ENCODE data around the gene CCDC50.

The CCDC50 gene

DNA sequence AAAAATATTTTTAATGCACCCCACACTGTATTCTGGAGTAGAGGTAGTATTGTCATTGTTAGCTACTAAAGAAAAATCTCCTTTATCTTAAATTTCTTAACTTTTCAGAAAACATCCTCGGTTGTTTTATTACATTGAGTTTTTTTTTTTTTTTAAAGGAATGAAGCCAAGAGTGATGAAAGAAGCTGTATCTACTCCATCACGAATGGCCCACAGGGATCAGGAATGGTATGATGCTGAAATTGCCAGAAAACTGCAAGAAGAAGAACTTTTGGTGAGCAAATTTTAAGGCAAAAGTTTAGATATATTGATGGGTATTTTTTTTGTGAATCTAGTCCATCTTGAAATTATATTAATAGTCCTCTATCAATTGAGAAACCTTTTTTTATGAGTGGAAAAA is 50.8 kb downstream of the CCDC50 start:
- no peak for DNase-seq

DNA sequence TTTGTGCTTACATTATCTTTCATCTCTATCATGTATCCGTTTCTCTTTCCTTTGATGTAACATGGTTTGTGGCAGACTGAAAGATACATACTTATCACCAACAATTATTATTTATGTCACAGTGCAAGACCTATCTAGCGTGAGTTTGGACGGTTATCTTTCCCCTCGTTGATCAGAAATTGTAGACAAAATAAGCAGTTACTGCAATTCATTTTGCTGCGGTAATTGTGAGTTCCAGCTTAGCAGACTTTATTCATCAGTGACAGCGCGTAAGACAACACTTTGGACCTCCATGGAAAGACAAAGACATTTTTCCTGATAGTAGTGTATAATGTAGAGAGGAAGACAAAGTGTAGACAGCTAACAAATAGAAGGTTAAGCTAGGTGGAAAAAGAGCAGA is 52.1 kb downstream of the CCDC50 start:
- DNase-seq, result no peak

DNA sequence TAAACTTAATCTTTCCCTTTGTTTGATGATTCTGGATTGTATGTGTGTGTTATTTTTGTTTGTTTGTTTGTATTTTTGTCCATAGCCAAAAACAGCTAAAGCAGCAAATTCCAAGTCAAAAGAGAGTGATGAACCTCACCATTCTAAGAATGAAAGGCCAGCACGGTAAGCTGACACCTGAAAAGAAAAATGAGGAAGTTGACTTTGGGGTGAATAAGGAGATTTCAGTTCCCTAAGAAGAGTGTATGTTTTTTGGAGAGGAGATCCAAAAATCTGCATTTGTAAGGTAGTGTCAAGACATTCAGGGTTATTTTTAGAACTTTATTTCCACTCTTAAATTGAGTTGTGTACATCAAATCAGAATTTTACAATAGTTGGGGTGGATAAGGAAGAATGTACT is 53.5 kb downstream of the CCDC50 start:
- no peak for DNase-seq

DNA sequence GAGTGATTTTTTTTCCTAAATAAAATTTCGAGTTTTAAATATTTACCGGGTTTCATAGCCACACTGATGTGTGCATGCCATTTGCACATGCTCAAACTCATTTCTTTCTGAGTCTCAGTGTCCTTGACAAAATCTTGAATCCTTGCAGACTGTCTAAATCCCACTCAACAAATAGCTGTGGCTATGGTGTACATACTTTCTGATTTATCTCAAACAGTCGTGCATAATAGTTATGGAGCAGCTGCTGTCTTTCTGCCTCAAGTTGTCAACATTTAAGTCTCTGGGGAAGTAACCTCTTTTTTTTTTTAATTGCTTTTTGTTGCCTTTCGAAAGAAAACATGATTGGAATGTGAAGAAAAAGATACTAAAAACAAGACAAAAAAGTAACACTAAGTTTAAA is 53.9 kb downstream of the CCDC50 start:
- no peak for DNase-seq

DNA sequence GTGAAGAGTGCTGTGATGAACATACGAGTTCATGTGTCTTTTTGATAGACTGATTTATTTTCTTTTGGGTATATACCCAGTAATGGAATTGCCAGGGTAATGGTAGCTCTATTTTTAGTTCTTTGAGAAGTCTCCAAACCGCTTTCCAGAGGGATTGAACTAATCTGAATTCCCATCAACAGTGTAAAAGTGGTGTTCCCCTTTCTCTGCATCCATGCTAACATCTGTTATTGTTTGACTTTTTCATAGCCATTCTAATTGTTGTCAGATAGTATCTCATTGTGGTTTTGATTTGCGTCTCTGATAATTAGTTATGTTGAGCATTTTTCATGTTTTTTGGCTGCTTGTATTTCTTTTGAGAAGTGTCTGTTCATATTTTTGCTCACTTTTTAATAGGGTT is 55.9 kb downstream of the CCDC50 start:
- no peak for DNase-seq

DNA sequence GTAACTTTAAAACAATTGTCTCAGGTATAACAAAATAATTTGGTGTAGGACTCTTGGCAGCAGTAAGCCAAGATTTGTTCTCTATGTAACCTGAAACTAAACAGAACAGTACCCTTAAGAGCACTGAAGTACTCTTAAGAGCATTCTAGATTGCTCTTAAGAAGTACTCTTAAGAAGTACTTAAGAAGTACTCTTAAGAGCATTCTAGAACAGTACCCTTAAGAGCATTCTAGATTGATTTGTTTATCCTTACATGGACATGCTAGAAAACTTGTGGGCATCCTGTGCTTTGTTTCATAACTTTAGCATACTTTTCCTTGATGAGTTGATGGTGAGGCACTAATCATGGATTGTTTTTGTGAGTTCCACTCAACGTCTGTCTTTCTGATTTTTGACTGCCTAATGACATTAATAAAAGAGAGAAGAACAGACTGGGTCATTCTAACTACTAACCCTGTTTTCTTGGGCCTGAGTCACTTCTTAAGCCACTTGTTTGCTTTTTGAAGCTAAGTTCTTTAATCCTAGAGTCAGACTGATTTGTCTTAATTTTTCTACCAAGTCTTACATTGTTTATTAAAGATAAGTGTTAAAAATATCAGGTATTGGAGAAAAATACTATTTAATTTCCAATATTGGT is 58.4 kb downstream of the CCDC50 start:
- DNase-seq, result no peak

DNA sequence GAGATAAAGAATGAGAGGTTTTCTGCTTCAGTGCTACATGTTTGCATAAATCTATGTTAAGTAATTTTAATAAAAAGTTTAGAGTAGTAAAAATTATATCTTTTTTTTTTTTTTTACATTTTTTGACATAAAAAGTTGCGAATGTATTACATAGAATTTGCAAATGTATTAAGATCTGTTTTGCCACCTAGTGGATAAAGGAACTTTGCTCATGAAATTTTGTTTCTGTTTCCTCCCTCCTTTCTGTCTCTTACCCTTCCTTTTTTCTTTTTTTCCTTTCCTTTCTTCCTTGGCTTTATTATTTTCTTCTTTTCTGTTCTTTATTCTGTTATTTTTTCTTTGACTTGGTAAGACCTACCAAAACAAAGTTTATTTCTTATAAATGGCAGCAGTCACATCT is 59.6 kb downstream of the CCDC50 start:
- no peak for DNase-seq

DNA sequence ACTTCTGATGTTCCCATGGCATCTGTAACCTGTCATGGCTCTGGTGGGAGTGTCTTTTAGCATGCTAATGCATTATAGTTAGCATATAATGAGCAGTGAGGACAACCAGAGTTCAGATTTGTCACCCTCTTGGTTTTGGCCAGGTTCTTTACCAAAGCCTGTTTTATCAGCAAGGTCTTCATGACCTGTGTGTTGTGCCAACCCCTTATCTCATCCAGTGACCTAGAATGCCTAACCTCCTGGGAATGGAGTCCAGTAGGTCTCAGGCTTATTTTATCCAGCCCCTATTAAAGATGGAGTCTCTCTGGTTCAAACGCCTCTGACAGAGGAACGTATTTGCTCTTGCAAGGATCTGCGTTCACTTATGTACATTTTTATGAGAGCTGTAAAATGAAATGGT is 61.4 kb downstream of the CCDC50 start:
- no peak for DNase-seq

DNA sequence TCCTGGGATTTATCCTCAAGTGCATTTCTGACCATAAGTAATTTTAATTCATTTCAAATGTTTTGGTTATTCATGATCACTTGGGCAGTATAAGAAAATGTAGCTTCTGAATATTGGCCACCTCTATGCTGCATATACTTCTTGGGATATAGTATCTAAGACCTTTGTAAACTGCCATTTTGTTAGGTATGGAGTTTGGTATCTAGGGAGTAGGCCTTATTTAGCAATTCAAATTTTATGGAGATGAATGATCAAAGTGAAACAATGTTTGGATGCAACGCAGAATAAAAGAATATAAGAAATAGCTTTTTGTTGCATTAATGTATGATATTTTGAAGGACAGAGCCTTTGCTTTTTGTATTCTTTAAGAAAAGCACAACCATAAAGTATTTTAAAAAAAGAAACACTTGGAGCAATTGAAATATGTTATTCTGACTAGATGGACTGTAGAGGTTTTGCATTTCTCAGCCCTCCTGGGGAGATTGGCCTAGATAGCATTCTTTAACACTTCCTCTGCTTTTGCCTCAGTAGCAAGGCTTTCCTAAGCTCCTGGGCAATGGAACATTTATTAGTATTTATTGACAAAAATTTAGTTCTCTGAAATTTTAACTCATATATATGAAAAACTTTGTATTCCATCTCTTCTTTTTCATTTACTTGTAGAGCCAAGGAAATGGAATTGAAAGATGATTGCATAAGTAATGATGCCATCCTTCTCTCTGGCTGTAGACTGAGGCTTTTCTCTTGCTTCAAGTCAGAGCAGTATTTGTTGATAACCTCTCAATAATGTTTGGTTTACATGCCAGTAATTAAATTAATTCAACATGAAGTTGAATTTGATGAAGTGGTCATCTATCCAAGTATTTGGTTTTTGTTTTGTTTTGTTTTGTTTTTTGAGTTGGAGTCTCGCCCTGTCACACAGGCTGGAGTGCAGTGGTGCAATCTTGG is 62.9 kb downstream of the CCDC50 start:
- no peak for DNase-seq

DNA sequence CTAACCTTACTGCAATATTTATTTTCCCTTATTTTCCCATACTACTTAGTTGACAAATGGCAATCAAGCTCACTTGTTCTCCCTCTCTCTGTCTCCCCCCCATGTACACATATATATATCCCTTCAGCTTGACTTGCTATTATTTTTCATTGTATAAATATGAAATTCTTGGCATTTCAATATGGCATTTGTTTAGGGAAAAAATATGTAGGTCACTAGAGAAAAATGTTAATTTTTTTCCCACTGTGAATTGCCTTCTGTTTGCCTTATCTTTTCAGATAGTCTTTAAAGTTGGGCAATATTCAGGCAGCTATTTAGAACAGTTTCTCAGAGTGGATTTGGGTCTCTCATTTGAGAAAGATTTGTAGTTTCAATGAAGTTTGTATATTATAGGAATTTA is 64.0 kb downstream of the CCDC50 start:
- no peak for DNase-seq

DNA sequence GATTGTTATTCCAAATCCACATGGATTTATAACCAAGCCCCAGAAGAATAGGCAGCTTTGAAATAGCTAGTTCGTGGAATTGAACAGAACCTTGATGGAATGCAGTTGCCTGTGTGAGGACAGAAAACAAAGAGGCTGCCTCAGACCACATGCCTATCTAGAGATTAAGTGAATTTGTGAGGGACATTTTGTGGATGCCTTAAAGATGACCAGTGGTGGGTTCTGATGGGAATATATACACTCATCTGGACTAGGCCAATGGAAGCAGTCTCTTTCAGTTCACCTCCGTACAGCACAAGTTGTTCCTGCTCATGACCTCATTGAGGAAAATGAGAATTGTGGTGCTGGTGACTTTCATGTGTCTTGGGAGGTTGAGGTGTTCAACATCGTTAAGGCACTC is 68.6 kb downstream of the CCDC50 start:
- DNase-seq, result no peak

DNA sequence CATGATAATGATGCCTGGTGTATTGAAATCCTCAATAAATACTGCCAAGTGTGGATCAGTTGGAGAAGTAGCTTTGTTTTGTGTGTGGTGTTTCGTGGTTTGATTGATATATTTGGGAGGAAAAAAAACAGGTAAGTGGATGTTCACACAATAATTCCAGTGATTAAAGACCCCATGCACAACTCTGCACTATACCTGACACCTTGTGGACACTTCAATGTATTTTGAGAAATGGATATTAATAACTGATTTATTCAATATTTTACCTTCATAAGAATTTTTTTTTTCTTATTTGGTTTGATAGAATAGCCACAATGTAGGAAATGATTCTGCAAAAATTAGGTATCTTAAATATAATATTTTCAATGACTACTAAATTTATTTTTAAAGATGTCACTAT is 69.4 kb downstream of the CCDC50 start:
- DNase-seq, result no peak

DNA sequence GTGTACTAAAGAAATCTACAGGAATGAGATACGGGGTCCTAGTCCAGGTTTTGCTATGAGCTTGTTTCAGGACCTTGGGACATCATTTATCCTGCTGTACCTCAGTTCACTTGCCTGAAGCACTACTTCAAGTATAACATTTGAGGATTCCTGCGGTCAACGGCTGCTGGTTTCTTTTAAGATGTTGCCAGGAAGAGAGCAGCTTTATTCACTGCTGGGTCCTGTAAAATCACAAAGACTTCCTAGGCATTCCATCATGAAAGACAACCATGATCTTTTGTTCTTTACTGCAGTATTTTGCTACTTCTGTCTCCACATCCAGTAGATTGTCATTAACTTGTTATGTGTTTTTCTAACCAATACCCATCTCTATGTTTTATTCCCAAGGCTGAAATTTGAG is 70.7 kb downstream of the CCDC50 start:
- no peak for DNase-seq

DNA sequence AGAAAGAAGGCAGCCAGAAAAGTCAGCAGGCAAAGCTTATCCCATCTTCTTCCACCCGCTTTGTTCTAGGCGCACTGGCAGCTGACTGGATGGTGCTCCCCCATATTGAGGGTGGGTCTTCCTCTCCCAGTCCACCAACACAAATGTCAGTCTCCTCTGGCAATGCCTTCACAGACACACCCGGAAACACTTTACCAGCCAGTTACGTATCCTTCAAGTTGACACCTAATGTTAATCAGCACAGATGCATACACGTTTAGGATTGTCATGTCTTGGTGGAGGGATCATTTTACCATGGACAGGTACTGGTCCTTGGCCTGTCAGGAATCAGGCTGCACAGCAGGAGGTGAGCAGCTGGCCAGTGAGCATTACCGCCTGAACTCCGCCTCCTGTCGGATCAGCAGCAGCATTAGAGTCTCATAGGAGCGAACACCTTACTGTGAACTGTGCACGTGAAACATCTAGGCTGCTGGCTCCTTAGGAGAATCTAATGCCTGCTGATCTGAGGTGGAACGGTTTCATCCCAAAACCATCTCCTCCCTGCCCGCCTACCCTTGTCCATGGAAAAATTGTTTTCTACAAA is 72.7 kb downstream of the CCDC50 start:
- DNase-seq, result no peak

DNA sequence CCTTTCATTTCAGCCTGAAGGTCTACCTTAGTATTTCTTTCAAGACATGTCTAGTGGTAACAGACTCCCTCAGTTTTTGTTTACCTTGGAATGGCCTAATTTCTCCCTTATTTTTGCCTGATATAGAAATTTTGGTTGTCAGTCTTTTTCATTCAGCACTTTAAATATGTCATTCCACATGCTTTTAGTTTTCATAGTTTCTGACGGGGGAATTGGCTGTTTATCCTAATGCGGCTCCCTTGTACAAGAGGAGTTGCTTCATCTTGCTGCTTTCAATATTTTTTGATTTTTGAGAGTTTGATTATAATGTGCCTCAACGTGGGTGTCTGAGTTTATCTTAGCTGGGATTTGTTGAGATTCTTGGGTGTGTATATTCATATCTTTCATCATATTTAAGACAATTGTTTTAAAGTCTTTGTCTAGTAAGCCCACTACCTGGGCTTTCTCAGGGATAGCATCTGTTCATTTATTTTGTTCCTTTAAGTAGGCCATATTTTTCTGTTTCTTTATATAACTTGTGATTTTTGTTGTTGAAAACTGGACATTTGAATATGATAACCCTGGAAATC is 80.7 kb downstream of the CCDC50 start:
- DNase-seq, result no peak

DNA sequence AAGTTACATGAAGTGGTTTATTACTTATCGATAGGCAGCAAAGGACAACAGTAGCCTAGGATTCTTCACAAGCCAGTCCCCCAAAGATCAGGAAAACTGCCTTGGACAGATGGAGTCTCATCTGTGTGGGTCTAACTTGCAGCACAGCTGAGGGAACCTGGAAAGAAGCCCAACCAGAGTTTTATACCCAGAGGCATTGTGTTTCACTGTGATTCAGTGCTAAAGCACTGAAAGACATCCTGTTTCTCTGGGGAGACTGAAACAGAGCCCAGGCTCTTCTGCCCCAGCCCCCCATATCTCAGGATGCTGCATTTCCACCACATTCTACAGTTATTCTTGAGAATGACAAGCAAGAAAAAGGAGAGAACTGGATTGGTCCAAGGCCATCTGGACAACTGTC is 83.6 kb downstream of the CCDC50 start:
- DNase-seq, result no peak

DNA sequence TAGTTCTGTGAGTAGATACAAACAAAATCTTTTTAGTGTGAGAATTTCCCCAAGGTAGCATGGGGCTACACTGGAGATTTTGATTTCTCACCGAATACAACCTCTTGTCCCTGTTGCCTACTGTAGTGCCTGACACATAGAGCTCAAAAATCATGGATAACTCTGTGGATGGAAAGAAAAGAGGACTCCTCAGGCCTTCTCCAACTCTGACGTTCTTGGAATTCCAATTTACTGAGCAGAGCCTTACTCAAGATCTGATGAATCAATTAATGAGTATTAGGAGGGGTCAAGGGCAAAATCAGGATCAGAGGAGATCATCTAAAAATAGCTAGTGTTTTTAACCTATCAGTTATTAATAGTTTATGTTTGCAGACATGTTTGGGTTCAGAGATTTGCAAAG is 85.1 kb downstream of the CCDC50 start:
- no peak for DNase-seq

DNA sequence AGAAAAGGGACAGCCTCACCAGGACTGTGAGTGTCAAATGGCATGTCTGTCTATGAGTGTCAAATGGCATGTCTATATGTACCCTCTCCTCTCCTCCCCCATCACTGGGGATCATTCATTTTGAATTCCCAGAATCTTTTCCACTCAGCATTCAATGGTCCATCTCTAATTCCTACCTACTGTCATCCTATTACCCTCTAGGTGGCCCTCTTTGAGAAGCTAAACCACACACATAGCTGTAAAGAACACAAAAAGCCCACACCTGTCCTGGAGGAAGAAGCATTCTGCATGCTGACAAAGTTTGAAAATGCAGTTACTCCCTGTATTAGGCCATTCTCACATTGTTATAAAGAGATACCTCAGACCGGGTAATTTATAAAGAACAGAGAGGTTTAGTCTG is 85.5 kb downstream of the CCDC50 start:
- DNase-seq, result no peak

DNA sequence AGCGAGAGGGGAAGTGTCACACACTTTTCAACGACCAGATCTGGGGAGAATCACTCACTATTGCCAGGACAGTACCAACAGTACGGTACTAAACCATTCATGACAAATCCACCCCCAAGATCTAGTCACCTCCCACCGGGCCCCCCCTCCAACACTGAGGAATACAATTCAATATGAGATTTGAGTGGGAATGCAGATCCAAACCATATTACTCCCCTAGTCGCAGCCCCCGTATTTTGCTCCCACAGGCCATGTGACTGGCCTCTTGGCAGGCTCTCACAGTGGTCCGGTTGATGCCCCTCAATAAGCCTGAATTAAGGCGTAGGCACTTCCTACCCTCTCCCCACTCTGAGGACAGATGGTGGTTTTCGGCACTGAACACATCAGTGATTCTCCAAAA is 86.4 kb downstream of the CCDC50 start:
- no peak for DNase-seq

DNA sequence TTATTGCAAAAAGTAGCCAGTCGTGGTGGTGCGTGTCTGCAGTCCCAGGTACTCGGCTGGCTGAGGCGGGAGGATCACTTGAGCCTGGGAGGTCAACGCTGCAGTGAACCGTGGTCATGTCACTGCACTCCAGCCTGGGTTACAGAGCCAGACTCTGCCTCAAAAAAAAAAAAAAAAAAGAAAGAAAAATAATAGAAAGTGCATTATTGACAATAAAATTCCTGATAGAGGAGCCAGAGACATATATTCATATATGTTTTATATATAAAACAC is 88.2 kb downstream of the CCDC50 start:
- DNase-seq, result no peak

DNA sequence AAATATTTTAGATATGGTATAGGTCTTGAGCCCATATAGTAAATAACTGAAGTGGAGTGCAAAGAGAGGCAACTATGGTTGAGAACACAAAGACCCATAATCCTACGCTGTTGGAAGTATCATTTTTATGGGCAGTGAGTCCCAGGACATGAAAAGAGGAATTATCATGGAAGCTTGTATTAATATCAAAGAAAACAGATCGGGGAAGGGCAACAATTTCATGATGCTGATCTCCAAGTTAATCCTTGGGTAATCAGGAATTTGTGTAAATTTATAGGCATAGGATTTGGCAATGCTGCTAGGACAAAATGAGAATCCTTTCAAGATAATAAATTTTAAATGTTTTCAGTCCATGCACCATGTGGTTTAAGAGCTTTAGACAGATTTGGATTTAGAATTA is 91.6 kb downstream of the CCDC50 start:
- DNase-seq, result no peak

DNA sequence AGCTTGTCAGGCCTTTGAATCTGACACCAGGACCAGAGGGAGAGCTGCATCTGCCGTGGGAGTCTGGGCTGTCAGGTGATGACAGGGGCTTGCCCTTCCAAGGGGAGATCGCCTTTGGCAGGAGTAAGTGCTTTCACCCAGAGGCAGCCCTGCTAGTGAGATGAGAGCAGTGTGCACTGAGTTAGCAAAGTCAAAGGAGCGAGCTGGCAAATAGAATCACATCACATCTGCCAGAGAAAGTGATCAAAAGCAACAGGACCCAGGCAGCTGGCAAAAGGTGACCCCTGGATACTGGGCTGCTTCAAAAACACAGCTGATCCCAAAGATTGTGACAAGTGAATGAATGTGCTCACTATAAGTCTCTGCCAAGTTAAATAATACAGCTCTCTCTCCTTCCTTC is 95.7 kb downstream of the CCDC50 start:
- no peak for DNase-seq

DNA sequence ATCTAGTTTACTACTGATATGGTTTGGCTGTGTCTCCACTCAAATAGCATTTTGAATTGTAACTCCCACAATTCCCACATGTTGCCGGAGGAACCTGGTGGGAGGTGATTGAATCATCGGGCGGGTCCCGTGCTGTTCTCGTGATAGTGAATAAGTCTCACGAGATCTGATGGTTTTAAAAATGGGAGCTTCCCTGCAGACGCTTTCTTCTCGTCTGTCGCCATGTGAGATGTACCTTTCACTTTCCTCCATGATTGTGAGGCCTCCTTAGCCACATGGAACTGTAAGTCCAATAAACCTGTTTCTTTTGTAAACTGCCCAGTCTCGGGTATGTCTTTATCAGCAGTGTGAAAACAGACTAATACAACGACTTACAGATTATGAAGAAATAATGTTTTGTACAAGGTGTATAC is 96.1 kb downstream of the CCDC50 start:
- DNase-seq, result no peak

DNA sequence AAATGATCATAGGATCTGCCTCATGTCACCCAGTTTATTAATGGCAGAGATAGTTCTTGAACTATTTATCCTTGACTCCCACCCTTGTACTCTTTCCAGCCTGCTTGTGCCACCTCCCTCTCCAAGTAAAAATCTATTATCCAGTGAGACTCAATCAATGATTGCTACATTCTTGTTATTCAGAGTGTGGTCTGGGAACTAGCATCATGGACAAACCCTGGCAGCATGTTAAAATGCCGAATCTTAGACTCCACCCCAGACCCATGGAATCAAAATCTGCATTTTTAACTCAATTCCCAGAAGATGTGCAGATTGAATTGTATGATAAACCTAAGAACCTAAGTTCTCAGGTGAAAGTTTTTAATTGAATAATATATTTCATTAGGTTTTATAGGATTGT is 97.1 kb downstream of the CCDC50 start:
- DNase-seq, result no peak

Measured in inflammatory macrophage (primary cell).